SK-N-SH (cell line): ENCODE measurements around the gene FMN2.

Source experiments
- EZH2phosphoT487 ChIP-seq: fragments of 200-600 bp; sonication (generic); IDR thresholded peaks from 2 replicates; pipeline ENCODE4 v1.6.1; 2017; ENCODE audit warnings: low read depth, mixed run types, mild to moderate bottlenecking, antibody characterized with exemption, moderate library complexity, borderline replicate concordance
- NFIC ChIP-seq: IDR thresholded peaks from 2 replicates; pipeline ENCODE4 v1.4.0; 2012; ENCODE audit warnings: borderline replicate concordance
- POLR2AphosphoS5 ChIP-seq: IDR thresholded peaks from 2 replicates; pipeline ENCODE4 v1.6.1; 2012; ENCODE audit warnings: low read depth, low read length
- RFX5 ChIP-seq: IDR thresholded peaks from 2 replicates; pipeline ENCODE4 v1.6.1; 2012; ENCODE audit warnings: mild to moderate bottlenecking, improper control_type of control experiment, low read length
- TF ChIP-seq, protein P1 (sequence below): fragments of 200-600 bp; sonication (generic); IDR thresholded peaks from 2 replicates; pipeline ENCODE4 v1.6.1; 2017; ENCODE audit warnings: antibody characterized with exemption, mild to moderate bottlenecking, moderate library complexity
- TF ChIP-seq, protein P2 (sequence below): fragments of 150-350 bp; IDR thresholded peaks from 2 replicates; pipeline ENCODE4 v1.6.1; 2016; ENCODE audit warnings: mild to moderate bottlenecking, low read depth, low read length

DNA sequence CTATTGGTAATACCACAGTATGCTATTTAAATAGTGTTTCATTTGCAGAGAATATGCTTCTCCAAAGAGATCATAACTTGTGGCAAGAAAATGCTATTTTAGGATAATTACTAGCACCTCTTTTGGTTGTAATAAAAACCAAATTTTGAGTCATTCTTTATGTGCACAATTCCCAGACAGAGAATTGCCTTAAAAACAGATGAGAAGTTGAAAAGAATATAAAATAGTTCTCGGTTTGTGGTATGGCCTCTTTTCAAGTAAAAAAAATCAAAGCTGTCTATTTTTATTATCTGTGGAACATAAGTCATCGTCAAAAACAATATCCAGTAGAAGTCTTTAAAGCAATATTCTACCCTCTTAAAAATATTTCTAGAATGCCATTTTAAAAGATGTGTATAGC is 334.4 kb downstream of the FMN2 start:
- TF ChIP-seq, protein P1, sequence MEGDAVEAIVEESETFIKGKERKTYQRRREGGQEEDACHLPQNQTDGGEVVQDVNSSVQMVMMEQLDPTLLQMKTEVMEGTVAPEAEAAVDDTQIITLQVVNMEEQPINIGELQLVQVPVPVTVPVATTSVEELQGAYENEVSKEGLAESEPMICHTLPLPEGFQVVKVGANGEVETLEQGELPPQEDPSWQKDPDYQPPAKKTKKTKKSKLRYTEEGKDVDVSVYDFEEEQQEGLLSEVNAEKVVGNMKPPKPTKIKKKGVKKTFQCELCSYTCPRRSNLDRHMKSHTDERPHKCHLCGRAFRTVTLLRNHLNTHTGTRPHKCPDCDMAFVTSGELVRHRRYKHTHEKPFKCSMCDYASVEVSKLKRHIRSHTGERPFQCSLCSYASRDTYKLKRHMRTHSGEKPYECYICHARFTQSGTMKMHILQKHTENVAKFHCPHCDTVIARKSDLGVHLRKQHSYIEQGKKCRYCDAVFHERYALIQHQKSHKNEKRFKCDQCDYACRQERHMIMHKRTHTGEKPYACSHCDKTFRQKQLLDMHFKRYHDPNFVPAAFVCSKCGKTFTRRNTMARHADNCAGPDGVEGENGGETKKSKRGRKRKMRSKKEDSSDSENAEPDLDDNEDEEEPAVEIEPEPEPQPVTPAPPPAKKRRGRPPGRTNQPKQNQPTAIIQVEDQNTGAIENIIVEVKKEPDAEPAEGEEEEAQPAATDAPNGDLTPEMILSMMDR = no peak
- TF ChIP-seq, protein P2, sequence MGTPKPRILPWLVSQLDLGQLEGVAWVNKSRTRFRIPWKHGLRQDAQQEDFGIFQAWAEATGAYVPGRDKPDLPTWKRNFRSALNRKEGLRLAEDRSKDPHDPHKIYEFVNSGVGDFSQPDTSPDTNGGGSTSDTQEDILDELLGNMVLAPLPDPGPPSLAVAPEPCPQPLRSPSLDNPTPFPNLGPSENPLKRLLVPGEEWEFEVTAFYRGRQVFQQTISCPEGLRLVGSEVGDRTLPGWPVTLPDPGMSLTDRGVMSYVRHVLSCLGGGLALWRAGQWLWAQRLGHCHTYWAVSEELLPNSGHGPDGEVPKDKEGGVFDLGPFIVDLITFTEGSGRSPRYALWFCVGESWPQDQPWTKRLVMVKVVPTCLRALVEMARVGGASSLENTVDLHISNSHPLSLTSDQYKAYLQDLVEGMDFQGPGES = no peak
- TF ChIP-seq RFX5 (no peak), POLR2AphosphoS5 (no peak), NFIC (no peak), EZH2phosphoT487 (no peak)
